ENCODE results near the gene GLYAT.

DNA sequence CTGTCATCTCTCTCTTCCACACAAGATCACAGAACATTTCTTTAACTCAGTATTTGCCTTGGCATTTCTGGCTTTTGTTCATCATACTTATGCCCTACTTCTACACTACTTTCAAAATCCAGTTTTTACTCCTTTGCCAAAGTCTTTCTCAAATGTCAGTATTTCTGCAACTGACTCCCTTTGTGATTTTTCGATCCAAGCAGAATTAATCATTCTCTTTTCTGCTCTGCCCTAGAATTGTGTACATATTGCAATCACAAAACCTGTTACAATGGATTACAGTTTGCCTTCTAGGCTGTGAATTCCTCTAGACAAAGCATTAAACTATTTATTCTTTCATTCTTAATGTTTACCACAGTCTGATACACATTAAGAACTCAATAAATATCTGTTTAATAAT is 33.3 kb upstream of the GLYAT start:
- TF ChIP-seq POLR2A (IDR thresholded peaks at IDR 0.05), result no peak
- TF ChIP-seq, protein P1, sequence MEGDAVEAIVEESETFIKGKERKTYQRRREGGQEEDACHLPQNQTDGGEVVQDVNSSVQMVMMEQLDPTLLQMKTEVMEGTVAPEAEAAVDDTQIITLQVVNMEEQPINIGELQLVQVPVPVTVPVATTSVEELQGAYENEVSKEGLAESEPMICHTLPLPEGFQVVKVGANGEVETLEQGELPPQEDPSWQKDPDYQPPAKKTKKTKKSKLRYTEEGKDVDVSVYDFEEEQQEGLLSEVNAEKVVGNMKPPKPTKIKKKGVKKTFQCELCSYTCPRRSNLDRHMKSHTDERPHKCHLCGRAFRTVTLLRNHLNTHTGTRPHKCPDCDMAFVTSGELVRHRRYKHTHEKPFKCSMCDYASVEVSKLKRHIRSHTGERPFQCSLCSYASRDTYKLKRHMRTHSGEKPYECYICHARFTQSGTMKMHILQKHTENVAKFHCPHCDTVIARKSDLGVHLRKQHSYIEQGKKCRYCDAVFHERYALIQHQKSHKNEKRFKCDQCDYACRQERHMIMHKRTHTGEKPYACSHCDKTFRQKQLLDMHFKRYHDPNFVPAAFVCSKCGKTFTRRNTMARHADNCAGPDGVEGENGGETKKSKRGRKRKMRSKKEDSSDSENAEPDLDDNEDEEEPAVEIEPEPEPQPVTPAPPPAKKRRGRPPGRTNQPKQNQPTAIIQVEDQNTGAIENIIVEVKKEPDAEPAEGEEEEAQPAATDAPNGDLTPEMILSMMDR (IDR thresholded peaks at IDR 0.05), result no peak

Measured in right lobe of liver (tissue), 4 donors.